Measurements from ENCODE around the gene RAB5B. TPM values are rescaled to one million over a fixed set of nuclear protein-coding genes. Genes with fewer than 3 reads are reported as not detected.
A peak's percentile ranks its signal among the peaks of the same experiment; 100 is the strongest.

The RAB5B gene
- polyA plus RNA-seq, 1 donor (not counting 4 experiments of a cell fraction or from before 2014, with no cell fraction given) = 138 TPM

DNA sequence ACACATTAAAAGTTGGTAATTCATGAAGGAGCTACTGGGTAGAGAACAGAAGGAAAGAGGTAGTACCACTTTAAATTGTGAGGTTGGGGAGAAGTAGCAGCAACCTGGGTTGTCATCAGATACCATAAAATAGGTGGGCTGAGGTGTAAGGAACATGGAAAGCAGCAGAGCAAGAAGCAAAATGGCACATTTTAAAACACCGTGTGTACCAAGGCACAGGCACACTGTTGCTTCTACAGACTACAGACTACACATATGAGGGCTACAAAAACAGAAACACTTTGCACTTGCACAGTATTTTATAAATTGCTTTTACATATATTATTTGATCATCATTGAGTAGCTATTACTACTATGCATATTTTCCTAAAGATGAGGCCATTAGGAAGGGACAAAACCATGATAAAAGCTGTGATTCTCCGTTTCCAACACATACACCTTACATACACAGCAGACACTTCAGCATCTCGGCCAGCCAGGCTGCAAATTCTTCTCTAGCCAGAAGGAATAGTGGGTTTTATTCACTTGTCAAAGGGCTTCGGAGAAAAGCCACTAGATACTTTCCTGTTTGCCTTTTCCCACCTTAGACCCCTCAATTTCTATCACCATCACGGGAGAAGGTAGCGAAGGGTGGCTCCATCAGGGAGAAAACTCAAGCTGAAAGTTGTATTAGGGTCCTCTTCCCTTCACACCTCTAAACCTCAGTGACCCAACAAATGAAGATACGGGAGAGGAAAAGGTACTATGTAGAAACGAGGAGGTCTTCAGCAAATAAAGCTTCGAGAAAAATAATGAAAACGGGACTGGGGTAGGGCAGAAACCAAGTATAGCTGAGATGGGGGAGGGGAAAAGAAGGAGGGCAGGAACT lies 47.8 kb upstream of the RAB5B start:
- TF ChIP-seq EZH2 (IDR thresholded peaks at IDR 0.05; ENCODE audit: low read length) (no peak), CTCF (optimal IDR thresholded peaks at IDR 0.05 in 1 of 3, IDR thresholded peaks at IDR 0.05 in 1 of 3, conservative IDR thresholded peaks at IDR 0.05 in 1 of 3; ENCODE audit: extremely low read depth in 1 of 3, insufficient read depth in 2 of 3, low read length in 3 of 3) (no peak)
- FAIRE-seq = no peak
- DNase-seq (ENCODE audit: low read depth, low spot score) = no peak
- dilution Hi-C loops (cut with MboI; ENCODE audit: extremely low pct_ligation_motif_present, low sequenced_read_pairs) = no loop called here
- Histone ChIP-seq H3K9me3 (ENCODE audit: control insufficient read depth, low read depth, low read length) (no peaks in the 10 kb centered on the region), H3K79me2 (ENCODE audit: control insufficient read depth, insufficient read depth, low read length) (peaks cover 57% of the 10 kb centered on the region), H3K9ac (ENCODE audit: control insufficient read depth, extremely low read depth, insufficient read depth, low read length) (peak overlapping the region; percentile 90), H4K20me1 (ENCODE audit: control insufficient read depth, extremely low read depth, insufficient read depth, low read length) (no peaks in the 10 kb centered on the region), H3K27me3 (ENCODE audit: control insufficient read depth, extremely low read depth, insufficient read depth, low read length) (no peaks in the 10 kb centered on the region), H3K4me2 (ENCODE audit: control insufficient read depth, extremely low read depth, insufficient read depth, low read depth, low read length) (peak overlapping the region; percentile 69), H3K36me3 (ENCODE audit: control insufficient read depth in 2 of 2, extremely low read depth in 1 of 2, insufficient read depth in 2 of 2, low read length in 2 of 2) (peaks cover 8% of the 10 kb centered on the region in 2 experiments), H3K9me1 (ENCODE audit: control insufficient read depth, extremely low read depth, insufficient read depth, low read length) (no peaks in the 10 kb centered on the region), H3K4me3 (ENCODE audit: control insufficient read depth in 2 of 3, extremely low read depth in 1 of 3, insufficient read depth in 2 of 3, low read depth in 1 of 3, low read length in 3 of 3) (peak overlapping the region; percentile 63 to 95 (median 90)), H3K4me1 (ENCODE audit: control insufficient read depth, extremely low read depth, insufficient read depth, low read length) (peaks cover 28% of the 10 kb centered on the region), H3K27ac (ENCODE audit: control insufficient read depth, insufficient read depth, low read length) (peak overlapping the region; percentile 89), H2AFZ (ENCODE audit: control insufficient read depth, low read length) (peak overlapping the region; percentile 42)

GRCh38 chr12:55926738-55927587 lies 46.9 kb upstream of the RAB5B start:
- no peak for FAIRE-seq

More at GRCh38 chr12:55926738-55927587, 46.9 kb upstream of the RAB5B start:
- Histone ChIP-seq H2AFZ (ENCODE audit: control insufficient read depth, low read length) (peak overlapping the region; percentile 82), H3K27ac (ENCODE audit: control insufficient read depth, insufficient read depth, low read length) (peak overlapping the region; percentile 89), H3K4me2 (ENCODE audit: control insufficient read depth, extremely low read depth, insufficient read depth, low read depth, low read length) (peak overlapping the region; percentile 99), H3K9me3 (ENCODE audit: control insufficient read depth, low read depth, low read length) (no peaks in the 10 kb centered on the region), H3K9ac (ENCODE audit: control insufficient read depth, extremely low read depth, insufficient read depth, low read length) (peak overlapping the region; percentile 90), H4K20me1 (ENCODE audit: control insufficient read depth, extremely low read depth, insufficient read depth, low read length) (no peaks in the 10 kb centered on the region), H3K79me2 (ENCODE audit: control insufficient read depth, insufficient read depth, low read length) (peaks cover 55% of the 10 kb centered on the region), H3K36me3 (ENCODE audit: control insufficient read depth in 2 of 2, extremely low read depth in 1 of 2, insufficient read depth in 2 of 2, low read length in 2 of 2) (peaks cover 5% of the 10 kb centered on the region in 2 experiments), H3K27me3 (ENCODE audit: control insufficient read depth, extremely low read depth, insufficient read depth, low read length) (no peaks in the 10 kb centered on the region), H3K4me3 (ENCODE audit: control insufficient read depth in 2 of 3, extremely low read depth in 1 of 3, insufficient read depth in 2 of 3, low read depth in 1 of 3, low read length in 3 of 3) (peak overlapping the region; percentile 63 to 95 (median 90)), H3K9me1 (ENCODE audit: control insufficient read depth, extremely low read depth, insufficient read depth, low read length) (no peaks in the 10 kb centered on the region), H3K4me1 (ENCODE audit: control insufficient read depth, extremely low read depth, insufficient read depth, low read length) (peaks cover 28% of the 10 kb centered on the region)
- peak; percentile 71 for DNase-seq (ENCODE audit: low read depth, low spot score)
- no peak for TF ChIP-seq EZH2 (IDR thresholded peaks at IDR 0.05; ENCODE audit: low read length)
- TF ChIP-seq CTCF (optimal IDR thresholded peaks at IDR 0.05 in 1 of 3, IDR thresholded peaks at IDR 0.05 in 1 of 3, conservative IDR thresholded peaks at IDR 0.05 in 1 of 3; ENCODE audit: extremely low read depth in 1 of 3, insufficient read depth in 2 of 3, low read length in 3 of 3) = peak; percentile 68 to 79 (median 71)
- dilution Hi-C loops (cut with MboI; ENCODE audit: extremely low pct_ligation_motif_present, low sequenced_read_pairs) = no loop called here

All from keratinocyte (primary cell).